ELF-1 (cell line): Measurements from ENCODE around the gene FAM110C.
"Not testable (repeated sequence)": the region's sequence is repeated elsewhere in the genome, so short reads cannot be mapped to it uniquely, and the experiment has no call there.

Experiments
- DNase-seq: peaks from one replicate; pipeline ENCODE4 v3.0.0-alpha.2; 2016; ENCODE audit warnings: low read depth, low spot score

The FAM110C gene

DNA sequence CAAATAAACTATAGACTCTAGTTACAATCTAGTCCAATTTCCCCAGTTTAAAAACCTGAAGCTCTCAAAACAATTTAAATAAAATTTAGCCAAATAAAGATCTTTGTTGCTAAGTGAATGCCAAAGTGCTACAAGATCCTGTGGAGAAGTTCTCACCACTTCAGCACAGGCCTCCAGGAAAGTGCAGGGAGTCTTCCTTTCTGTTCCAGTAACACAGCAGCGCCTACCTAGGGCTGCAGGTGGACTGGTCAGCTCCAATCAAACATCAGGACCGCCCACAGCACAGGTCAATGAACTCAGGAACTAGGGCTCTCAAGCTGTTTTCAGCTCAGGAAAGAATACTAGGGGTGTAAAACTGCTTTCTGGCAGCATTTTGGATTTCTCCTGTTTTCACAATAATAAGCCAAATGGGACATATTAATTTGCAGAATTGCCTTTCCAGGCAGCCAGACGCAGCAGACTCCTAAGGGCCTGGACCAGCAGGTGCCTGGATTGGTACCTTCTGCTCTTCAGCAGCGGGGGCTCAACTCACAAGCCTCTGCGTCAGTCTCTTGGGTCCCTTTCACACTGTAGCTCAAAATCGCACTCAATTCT, 1.5 kb downstream of the FAM110C start:
- no peak for DNase-seq

- DNase-seq, result no peak
Measured at GRCh38 chr2:42788-43187, 3.5 kb downstream of the FAM110C start.

DNA sequence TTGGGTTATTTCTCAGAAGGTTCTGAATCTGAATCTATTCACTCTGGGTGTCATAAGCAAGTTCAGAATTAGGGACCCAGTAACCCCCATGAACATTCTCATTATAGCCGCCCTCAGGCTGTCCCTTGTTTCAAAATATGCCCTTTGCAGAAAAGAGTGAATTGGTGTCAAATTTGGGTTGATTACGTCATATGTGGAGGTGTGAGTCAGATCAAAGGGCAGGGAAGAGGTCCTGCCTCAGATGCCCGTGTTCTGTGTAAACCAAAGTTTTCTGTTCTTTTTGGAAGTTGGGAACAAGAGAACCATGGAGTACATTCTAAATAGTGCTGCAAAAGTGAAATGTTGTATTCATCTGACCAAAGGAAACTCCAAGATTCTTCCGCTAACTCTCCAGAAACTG, 5.8 kb downstream of the FAM110C start:
- DNase-seq, result no peak

DNA sequence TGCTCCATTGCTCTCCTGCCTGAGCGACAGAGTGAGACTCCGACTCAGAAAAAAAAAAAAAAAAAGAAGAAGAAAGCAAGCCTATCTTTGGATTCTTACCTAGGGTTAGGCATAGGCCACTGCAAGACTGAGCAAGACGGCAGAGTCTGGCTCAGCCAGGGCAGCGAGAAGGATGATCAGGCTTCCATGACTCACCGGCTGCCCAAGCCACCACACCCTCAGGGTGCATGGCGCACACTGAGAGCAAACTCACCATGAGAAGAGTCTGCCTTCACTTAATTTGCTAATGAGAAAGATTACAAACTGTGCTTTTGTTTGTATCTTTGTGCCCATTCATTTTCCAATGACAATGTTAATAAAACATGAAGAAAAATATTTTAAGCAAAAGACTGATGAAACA, 8.2 kb downstream of the FAM110C start:
- DNase-seq, result no peak

DNA sequence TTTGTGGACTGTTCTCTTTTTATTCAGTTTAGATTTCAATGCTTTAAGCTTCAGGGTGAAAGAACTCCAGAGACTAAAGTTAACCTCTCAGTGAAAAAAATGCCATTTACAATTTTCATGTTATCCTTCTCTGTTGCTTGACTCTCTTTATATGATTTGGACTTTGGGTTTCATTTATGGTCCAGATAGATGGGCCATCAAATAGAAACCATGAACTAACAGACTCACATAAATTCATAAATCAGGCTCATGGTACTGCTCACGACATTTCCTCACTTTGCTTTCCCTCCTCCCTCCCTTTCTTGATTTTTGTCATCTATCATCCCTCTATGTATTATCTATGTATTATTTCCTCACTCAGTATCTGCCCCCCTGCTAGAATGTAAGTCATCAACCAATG, 10.0 kb downstream of the FAM110C start:
- no peak for DNase-seq

DNA sequence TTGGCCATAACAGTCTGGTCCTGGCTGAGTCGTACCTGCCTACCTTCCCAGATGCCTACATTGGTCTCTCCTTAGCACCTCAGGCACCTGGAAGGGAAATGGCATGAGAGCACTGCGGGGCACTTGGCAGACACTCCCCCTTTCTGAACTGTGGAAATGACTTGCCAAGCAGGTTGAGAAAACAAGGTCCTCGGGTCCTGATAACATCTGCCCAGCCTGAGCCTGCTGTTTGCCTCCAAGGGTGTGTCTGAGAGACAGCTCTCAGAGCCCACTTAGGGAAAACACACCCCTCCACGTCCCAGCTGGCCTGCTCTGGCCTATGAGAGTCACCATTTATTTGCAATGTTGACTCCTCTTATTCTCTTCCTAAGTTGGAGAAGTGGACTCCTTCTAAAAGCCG, 10.5 kb downstream of the FAM110C start:
- DNase-seq, result peak; percentile 5

GRCh38 chr2:33620-34019, 12.7 kb downstream of the FAM110C start:
- DNase-seq, result no peak

DNA sequence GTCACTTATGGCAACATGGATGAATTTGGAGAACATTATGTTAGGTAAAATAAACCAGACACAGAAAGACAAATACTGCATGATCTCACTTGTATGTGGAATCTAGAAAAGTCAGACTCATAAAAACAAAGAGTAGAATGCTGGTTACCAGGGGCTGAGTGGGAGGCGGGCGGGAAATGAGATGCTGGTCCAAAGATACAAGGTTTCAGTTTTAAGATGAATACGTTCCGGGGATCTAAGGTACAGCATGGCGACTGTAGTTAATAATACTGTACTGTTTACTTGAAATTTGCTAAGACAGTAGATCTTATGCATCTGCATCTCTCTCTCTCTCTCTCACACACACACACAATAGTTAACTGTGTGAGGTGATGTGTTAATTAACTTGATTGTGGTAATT, 14.2 kb downstream of the FAM110C start:
- no peak for DNase-seq

- no peak for DNase-seq
Measured at GRCh38 chr2:29253-29652, 17.1 kb downstream of the FAM110C start.

DNA sequence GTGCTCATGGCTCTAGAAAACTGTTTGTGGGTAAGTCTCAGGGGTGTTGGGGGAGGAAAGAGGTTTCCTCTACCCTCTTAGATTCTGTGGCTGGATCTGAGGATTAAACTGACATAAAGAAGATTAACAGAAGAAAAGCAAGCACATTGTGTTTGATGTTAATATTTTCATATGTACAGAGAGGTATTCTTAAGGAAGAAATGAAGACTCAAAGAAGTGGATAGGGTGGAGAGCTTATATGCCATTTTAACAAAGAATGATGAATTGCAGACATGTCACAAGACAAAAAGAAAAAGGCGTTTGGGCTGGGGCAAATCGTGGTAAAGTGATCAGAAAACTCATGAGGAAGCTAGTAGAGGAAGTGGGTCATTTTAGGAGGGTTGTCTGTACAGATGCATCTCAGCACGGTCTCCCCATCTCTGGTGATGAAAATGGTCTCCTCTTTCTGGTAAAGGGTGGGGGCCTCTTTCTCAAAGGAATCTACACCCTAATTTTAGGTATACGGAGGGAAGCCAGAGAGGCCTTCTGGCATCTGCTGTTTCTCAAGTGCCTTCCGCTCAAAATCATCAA, 17.8 kb downstream of the FAM110C start:
- no peak for DNase-seq

GRCh38 chr2:26891-27290, 19.4 kb downstream of the FAM110C start:
- DNase-seq, result no peak

GRCh38 chr2:25543-25942, 20.8 kb downstream of the FAM110C start:
- DNase-seq, result no peak

- DNase-seq, result not testable (repeated sequence)
Measured at GRCh38 chr2:24591-24990, 21.7 kb downstream of the FAM110C start.

DNA sequence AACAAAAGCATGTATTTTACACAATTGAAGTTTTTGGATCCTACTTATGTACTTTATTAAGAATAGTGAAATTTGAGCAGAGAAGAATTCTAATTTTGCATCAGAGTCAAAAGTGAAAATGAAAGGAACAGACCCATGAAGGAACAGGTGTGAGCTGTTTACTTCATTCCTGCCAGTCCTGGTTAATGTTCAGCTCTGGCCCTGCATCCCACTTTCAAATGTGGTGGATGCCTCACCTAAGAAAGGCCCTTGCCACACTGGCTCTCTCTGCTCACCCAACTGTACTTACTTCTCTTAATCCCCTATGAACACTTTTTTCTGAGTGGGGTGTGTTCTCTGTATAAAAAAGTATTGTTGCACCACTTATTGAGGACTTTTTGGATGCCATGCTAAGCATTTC, 22.2 kb downstream of the FAM110C start:
- DNase-seq, result no peak

- DNase-seq, result no peak
Measured at GRCh38 chr2:23283-23682, 23.0 kb downstream of the FAM110C start.

- not testable (repeated sequence) for DNase-seq
Measured at GRCh38 chr2:22244-22643, 24.1 kb downstream of the FAM110C start.

- not testable (repeated sequence) for DNase-seq
Measured at GRCh38 chr2:20259-20658, 26.0 kb downstream of the FAM110C start.

DNA sequence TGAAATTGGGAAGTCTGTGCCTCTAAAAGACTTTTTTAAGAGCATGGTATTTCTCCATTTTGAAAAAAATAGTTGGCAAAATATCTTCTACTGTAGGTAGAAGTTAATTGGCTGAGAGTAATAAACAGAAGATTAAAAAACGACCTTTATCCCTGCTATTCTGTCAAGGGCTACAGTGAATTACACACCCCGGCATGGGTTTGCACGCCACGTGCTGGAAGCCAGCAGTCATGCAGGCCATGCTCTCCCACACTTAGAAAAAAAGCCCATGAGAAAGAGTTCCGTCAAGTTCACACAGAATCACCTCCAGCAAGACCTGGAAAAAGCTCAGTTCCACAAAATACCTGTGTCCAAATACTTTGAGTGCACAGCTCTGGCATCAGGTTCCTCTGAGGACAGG, 26.8 kb downstream of the FAM110C start:
- DNase-seq, result no peak

DNA sequence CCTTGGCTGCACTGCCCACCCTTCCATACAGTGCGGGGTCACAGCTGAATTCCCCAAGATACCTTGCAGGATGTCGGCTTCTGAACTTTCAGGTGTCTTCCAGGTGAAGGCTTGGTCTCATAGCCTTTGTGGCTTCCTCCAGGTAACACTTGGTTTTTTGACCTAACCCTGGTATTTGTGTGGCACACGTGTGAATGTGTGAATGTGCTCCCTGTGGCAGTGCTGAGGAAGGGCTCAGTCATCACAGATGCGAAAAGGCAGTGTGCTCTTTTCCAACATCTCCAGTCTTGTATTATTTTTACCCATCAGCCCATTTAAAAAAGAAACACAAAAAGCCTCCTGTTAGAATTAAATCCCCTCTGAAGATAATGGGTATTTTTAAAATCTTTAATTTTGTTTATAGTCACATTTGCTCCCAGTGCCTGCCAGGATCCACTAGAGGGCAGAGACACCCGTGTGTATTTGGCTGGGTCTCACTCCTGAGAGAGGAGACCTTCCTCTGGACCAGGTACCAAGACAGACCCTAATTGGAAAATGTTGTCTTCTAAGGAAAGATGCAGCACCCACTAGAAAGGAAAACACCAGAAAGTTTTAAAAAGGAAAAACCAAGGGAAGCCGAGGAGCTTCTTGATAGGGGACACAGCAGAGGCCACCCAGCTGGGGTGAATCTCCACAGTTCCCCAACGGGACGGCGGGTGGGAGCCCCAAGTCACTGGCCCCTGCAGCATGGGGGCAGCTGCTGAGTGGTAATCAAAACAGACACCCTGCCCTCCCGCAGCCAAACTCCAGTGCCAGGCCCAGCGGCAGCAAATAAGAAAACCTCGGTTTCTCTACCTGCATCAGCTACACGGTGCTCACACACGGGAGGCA, 27.7 kb downstream of the FAM110C start:
- DNase-seq, result no peak

GRCh38 chr2:15916-16315, 30.4 kb downstream of the FAM110C start:
- not testable (repeated sequence) for DNase-seq

DNA sequence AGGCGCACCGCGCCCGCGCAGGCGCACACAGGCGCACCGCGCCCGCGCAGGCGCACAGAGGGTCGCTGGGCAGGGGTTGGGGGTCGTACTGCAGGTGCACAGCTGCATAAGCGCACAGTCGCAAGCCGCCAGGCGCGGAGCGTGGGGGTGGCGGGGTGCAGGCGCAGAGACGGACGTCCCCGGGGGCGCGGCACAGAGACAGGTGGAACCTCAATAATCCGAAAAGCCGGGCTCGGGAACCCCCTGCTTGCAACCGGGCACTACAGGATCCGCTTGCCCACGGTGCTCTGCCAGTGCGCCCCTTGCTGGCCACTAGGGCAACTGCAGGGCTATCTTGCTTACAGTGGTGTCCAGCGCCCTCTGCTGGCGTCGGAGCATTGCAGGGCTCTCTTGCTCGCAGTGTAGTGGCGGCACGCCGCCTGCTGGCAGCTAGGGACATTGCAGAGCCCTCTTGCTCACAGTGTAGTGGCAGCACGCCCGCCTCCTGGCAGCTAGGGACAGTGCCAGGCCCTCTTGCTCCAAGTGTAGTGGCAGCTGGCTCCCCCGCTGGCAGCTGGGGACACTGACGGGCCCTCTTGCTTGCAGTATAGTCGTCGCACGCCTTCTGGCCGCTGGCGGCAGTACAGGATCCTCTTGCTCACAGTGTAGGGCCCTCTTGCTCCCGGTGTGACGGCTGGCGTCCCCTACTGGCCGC, 34.9 kb downstream of the FAM110C start:
- peak; percentile 76 for DNase-seq

DNA sequence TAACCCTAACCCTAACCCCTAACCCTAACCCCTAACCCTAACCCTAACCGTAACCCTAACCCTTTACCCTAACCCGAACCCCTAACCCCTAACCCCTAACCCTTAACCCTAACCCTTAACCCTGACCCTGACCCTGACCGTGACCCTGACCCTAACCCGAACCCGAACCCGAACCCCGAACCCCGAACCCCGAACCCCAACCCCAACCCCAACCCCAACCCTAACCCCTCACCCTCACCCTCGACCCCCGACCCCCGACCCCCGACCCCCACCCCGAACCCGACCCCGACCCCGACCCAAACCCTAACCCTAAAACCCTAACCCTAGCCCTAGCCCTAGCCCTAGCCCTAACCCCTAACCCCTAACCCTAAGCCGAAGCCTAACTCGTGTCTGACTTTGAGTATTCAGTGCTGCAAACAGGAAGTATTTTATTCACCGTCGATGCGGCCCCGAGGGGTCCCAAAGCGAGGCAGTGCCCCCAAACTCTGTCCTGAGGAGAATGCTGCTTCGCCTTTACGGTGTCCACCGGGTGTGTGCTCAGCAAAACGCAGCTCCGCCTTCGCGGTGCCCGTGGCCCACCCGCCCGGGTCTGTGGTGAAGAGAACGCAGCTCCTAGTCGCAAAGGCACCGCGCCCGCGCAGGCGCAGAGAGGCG, 36.0 kb downstream of the FAM110C start:
- no peak for DNase-seq
